ENCODE data around the gene GRK5. TPM values are rescaled to one million over a fixed set of nuclear protein-coding genes. Genes with fewer than 3 reads are reported as not detected.
"Not testable (repeated sequence)": the region's sequence is repeated elsewhere in the genome, so short reads cannot be mapped to it uniquely, and the experiment has no call there.

The GRK5 gene
- total RNA-seq, 1 experiment from 2014 or later: 4.8 TPM

DNA sequence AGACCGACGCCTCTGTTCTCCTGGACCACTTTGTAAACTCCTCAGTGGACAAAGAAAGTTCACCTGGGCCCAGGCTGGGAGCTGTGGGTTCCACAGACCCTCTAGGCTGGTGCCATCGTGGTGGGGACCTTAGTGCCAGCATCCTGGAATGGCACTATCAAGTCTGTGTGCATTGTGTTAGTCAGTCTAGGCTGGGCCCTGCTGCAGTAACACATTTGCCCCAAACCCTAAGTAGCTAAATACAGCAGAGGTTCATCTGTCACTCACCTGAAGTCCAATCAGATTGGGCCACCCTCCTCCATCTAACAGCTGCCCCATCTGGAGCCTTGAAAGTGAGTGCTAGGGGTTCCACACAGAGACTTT, 224.4 kb downstream of the GRK5 start:
- no TSS peak for BruUV-seq (replicated peaks)
- H3K4me1 ChIP-seq (replicated peaks; ENCODE audit: insufficient read depth): no peaks in the 10 kb centered on the region
- DNase-seq: no peak
- no peaks in the 10 kb centered on the region for H3K9me3 ChIP-seq (ENCODE audit: insufficient read depth, low read depth)
- intact Hi-C loops (cut with micrococcal nuclease; ENCODE audit: unreplicated experiment): no loop called here
- H4K20me1 ChIP-seq (ENCODE audit: insufficient read depth): no peaks in the 10 kb centered on the region
- H3K27ac ChIP-seq: no peak overlapping the region
- ChIA-PET POLR2A (ENCODE audit: unreplicated experiment) (no interaction called here), CTCF (no interaction called here)
- TF ChIP-seq EZH2 (IDR thresholded peaks at IDR 0.05; ENCODE audit: low read depth): no peak
- TF ChIP-seq CTCF (conservative IDR thresholded peaks at IDR 0.05): no peak
- no peaks in the 10 kb centered on the region for H3K27me3 ChIP-seq (ENCODE audit: insufficient read depth, low read depth)
- H3K36me3 ChIP-seq (ENCODE audit: low read depth): no peaks in the 10 kb centered on the region
- H3F3A ChIP-seq (ENCODE audit: insufficient read depth, low read depth): no peaks in the 10 kb centered on the region
- no peak overlapping the region for H3K4me2 ChIP-seq
- H3K79me2 ChIP-seq (ENCODE audit: low read depth): no peaks in the 10 kb centered on the region
- H3K4me3 ChIP-seq: no peak overlapping the region
- H3K9me2 ChIP-seq (ENCODE audit: insufficient read depth): no peaks in the 10 kb centered on the region
- H2AFZ ChIP-seq: no peak overlapping the region

DNA sequence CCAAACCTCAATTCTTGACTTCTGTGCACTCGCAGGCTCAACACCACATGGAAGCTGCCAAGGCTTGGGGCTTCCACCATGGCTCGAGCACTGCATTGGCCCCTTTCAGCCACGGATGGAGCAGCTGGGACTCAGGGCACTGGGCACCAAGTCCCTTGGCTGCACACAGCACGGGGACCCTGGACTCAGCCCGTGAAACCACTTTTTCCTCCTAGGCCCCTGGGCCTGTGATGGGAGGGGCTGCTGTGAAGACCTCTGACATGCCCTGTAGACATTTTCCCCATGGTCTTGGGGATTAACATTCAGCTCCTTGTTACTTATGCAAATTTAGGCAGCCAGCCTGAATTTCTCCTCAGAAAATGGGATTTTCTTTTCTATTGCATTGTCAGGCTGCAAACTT, 227.6 kb downstream of the GRK5 start:
- H2AFZ ChIP-seq; H3K9me2 ChIP-seq (ENCODE audit: insufficient read depth); H4K20me1 ChIP-seq (ENCODE audit: insufficient read depth); H3K36me3 ChIP-seq (ENCODE audit: low read depth); H3K4me2 ChIP-seq; intact Hi-C loops (cut with micrococcal nuclease; ENCODE audit: unreplicated experiment); CTCF ChIA-PET; H3K79me2 ChIP-seq (ENCODE audit: low read depth); H3K4me1 ChIP-seq (replicated peaks; ENCODE audit: insufficient read depth); POLR2A ChIA-PET (ENCODE audit: unreplicated experiment); DNase-seq; H3K27me3 ChIP-seq (ENCODE audit: insufficient read depth, low read depth); H3K27ac ChIP-seq; H3F3A ChIP-seq (ENCODE audit: insufficient read depth, low read depth); H3K9me3 ChIP-seq (ENCODE audit: insufficient read depth, low read depth); BruUV-seq (replicated peaks); H3K4me3 ChIP-seq: not testable (repeated sequence)

DNA sequence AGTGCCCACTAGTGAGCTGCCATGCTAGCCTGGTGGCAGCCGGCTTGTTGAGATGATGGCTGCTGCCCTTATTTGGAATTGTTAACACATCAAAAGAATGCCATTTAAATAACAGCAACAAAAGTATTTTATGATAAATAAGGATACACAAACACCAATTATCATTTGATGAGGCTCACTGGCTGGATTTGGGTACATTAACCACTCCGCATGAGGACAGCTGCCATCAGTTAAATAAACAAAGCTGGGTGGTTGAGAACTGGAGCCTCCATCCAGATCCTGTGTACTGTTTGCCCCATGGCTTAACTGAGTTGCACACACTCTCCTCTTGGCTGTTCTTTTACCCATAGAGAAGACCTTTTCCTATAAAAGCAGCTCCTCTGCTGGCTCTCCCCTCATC, 231.3 kb downstream of the GRK5 start:
- Histone ChIP-seq H4K20me1 (ENCODE audit: insufficient read depth) (no peaks in the 10 kb centered on the region), H3K9me2 (ENCODE audit: insufficient read depth) (no peaks in the 10 kb centered on the region), H3K9me3 (ENCODE audit: insufficient read depth, low read depth) (no peaks in the 10 kb centered on the region), H2AFZ (no peak overlapping the region), H3K4me2 (no peak overlapping the region), H3K4me3 (no peak overlapping the region), H3K36me3 (ENCODE audit: low read depth) (no peaks in the 10 kb centered on the region), H3K27ac (no peak overlapping the region), H3F3A (ENCODE audit: insufficient read depth, low read depth) (no peaks in the 10 kb centered on the region), H3K4me1 (replicated peaks; ENCODE audit: insufficient read depth) (no peaks in the 10 kb centered on the region), H3K27me3 (ENCODE audit: insufficient read depth, low read depth) (no peaks in the 10 kb centered on the region), H3K79me2 (ENCODE audit: low read depth) (no peaks in the 10 kb centered on the region)
- no peak for DNase-seq
- no TSS peak for BruUV-seq (replicated peaks)
- CTCF ChIA-PET: no interaction called here
- POLR2A ChIA-PET (ENCODE audit: unreplicated experiment): no interaction called here
- TF ChIP-seq CTCF (conservative IDR thresholded peaks at IDR 0.05) (no peak), EZH2 (IDR thresholded peaks at IDR 0.05; ENCODE audit: low read depth) (no peak)
- intact Hi-C loops (cut with micrococcal nuclease; ENCODE audit: unreplicated experiment): no loop called here

DNA sequence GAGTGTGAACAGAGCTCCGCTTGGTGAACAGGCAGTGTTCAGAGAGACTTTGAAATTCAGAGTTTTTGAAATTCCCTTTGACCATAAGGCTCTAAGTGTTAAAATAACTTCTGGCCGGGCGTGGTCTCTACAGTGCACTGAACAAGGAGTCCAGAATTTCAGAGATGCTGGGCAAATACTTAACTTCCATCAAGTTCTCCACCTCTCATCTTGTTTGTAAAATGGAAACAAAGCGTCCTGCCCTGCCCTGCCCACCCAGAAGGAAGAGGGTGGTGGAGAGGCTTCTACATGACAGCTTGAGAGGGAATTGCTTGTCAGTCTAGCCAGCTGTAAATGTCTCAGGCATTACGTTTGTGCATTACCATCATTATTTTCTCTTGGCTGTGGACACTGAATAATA, 232.6 kb downstream of the GRK5 start:
- Histone ChIP-seq H3K36me3 (ENCODE audit: low read depth) (no peaks in the 10 kb centered on the region), H3F3A (ENCODE audit: insufficient read depth, low read depth) (no peaks in the 10 kb centered on the region), H2AFZ (no peak overlapping the region), H3K27ac (no peak overlapping the region), H3K4me1 (replicated peaks; ENCODE audit: insufficient read depth) (no peaks in the 10 kb centered on the region), H3K79me2 (ENCODE audit: low read depth) (no peaks in the 10 kb centered on the region), H3K4me2 (no peak overlapping the region), H3K9me3 (ENCODE audit: insufficient read depth, low read depth) (no peaks in the 10 kb centered on the region), H3K9me2 (ENCODE audit: insufficient read depth) (no peaks in the 10 kb centered on the region), H3K4me3 (no peak overlapping the region), H4K20me1 (ENCODE audit: insufficient read depth) (no peaks in the 10 kb centered on the region), H3K27me3 (ENCODE audit: insufficient read depth, low read depth) (no peaks in the 10 kb centered on the region)
- BruUV-seq (replicated peaks): no TSS peak
- POLR2A ChIA-PET (ENCODE audit: unreplicated experiment): no interaction called here
- DNase-seq: no peak
- CTCF ChIA-PET: interaction anchor here (0.6 kb wide), 1 partner anchor 251 kb away, joined by 3 read pairs; no protein-coding TSS in a partner anchor
- intact Hi-C loops (cut with micrococcal nuclease; ENCODE audit: unreplicated experiment): no loop called here
- TF ChIP-seq CTCF (conservative IDR thresholded peaks at IDR 0.05) (no peak), EZH2 (IDR thresholded peaks at IDR 0.05; ENCODE audit: low read depth) (no peak)

Data from PC-9 (cell line).